PFSK-1 (cell line): ENCODE data around the gene GPR158.

Experiments
- FOXP2 ChIP-seq: optimal IDR thresholded peaks from 2 replicates; pipeline ENCODE3; 2011; ENCODE audit warnings: borderline replicate concordance, control low read depth, inconsistent platforms; ENCODE audit not compliant: insufficient read depth; ENCODE audit errors: extremely low read length, extremely low read depth
- POLR2AphosphoS5 ChIP-seq: IDR thresholded peaks from 2 replicates; pipeline ENCODE4 v1.6.1; 2012; ENCODE audit warnings: low read depth, mild to moderate bottlenecking, control low read depth, low read length, moderate library complexity
- SIN3A ChIP-seq: IDR thresholded peaks from 2 replicates; pipeline ENCODE4 v1.6.1; 2012; ENCODE audit warnings: mild to moderate bottlenecking, low read length, moderate library complexity, borderline replicate concordance; ENCODE audit not compliant: insufficient read depth
- TAF1 ChIP-seq: IDR thresholded peaks from 2 replicates; pipeline ENCODE4 v1.6.1; 2012; ENCODE audit warnings: low read length, control low read depth, borderline replicate concordance; ENCODE audit not compliant: insufficient read depth
- TF ChIP-seq, protein P1 (sequence below), 2 experiments: IDR thresholded peaks; 2 replicates each; pipeline versions ENCODE4 v1.6.1 to v1.8.0; 2011 to 2012; ENCODE audit warnings: low read depth in 2 of 2, low read length in 2 of 2, control low read depth in 1 of 2, inconsistent platforms in 1 of 2, mild to moderate bottlenecking in 1 of 2, moderate library complexity in 1 of 2; ENCODE audit not compliant: insufficient read depth in 1 of 2

GPR158 gene

DNA sequence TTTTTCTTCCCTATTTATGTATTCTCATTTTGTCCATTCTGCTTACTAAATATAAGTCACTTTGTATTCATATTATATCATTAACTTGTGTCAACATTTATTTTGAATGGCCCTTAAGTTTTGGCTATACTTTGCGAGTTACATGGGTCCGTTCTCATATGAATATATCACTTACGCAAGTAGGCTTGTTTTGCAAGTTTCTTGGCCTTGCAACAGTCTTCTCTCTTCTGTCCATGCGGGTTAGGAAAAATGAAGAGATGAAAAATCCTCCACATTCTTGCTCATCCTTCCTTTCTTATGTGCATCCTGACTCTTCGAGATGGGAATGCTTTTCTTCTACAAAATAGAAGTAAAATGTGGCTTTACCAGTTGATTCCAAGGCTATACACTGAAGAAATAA lies 82.8 kb downstream of the GPR158 start:
- TF ChIP-seq TAF1 (no peak), POLR2AphosphoS5 (no peak), FOXP2 (no peak)

DNA sequence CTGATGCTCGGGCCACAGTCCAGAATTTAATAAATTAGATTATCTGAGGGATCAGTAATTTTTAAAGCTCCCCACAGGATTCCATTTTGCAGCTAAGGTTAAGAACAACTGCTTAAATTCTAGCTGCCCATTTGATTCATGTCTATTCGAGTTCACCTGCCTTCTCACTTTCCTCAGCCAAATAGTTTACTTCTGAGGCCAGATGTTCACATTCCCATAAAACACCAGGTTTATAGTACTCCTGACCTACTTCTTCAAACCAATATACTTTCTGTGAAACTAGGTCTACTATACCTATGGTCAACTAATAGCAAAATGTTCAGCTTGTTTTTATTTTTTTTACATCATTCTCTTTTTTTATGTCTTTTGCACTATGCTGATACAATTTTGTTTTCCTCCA lies 86.3 kb downstream of the GPR158 start:
- TF ChIP-seq POLR2AphosphoS5 = no peak
- no peak for TF ChIP-seq SIN3A
- TF ChIP-seq, protein P1, sequence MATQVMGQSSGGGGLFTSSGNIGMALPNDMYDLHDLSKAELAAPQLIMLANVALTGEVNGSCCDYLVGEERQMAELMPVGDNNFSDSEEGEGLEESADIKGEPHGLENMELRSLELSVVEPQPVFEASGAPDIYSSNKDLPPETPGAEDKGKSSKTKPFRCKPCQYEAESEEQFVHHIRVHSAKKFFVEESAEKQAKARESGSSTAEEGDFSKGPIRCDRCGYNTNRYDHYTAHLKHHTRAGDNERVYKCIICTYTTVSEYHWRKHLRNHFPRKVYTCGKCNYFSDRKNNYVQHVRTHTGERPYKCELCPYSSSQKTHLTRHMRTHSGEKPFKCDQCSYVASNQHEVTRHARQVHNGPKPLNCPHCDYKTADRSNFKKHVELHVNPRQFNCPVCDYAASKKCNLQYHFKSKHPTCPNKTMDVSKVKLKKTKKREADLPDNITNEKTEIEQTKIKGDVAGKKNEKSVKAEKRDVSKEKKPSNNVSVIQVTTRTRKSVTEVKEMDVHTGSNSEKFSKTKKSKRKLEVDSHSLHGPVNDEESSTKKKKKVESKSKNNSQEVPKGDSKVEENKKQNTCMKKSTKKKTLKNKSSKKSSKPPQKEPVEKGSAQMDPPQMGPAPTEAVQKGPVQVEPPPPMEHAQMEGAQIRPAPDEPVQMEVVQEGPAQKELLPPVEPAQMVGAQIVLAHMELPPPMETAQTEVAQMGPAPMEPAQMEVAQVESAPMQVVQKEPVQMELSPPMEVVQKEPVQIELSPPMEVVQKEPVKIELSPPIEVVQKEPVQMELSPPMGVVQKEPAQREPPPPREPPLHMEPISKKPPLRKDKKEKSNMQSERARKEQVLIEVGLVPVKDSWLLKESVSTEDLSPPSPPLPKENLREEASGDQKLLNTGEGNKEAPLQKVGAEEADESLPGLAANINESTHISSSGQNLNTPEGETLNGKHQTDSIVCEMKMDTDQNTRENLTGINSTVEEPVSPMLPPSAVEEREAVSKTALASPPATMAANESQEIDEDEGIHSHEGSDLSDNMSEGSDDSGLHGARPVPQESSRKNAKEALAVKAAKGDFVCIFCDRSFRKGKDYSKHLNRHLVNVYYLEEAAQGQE (IDR thresholded peaks at IDR 0.05; ENCODE audit: insufficient read depth in 1 of 2, low read depth in 2 of 2, low read length in 2 of 2) = no peak
- TF ChIP-seq TAF1 = no peak
- TF ChIP-seq FOXP2 = no peak

DNA sequence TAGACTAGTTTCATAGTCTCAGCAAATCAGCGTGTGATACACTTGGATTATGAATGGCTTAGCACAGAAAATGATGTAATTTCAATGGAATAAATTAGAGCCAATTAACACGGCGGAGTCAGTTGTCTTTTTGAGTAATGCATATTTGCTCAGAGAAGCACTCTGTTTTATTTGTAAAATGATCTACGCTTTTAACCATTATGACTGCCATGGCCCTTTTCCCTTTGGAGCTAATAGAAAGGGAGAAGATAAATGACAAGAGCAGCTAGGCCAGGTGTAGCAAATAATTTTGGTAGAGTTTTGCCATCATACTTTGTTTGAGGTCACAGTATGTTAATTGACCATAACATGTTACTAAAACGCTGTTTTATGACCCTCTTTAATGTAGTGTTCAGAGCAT lies 86.8 kb downstream of the GPR158 start:
- TF ChIP-seq, protein P1 (IDR thresholded peaks at IDR 0.05; ENCODE audit: insufficient read depth in 1 of 2, low read depth in 2 of 2, low read length in 2 of 2) = no peak
- TF ChIP-seq FOXP2 = no peak
- no peak for TF ChIP-seq POLR2AphosphoS5
- TF ChIP-seq TAF1 = no peak
- no peak for TF ChIP-seq SIN3A

DNA sequence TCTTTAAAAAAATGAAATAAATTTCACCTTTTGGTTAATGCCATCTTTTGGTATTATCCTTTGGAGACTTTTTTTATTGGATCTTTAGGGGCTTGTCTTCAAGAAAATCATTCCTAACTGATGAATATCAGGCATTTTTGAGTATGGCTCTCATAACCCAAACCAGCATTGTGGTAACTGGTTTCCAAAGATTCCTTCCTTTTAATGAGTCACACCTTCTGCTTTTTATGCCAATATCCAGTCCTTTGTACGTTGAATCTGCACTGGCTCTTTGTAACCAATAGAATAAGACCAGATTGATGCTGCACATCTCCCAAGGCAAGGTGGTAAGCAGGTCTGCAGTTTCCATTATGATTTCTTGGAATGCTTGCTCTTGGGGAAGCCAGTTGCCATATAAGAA lies 89.1 kb downstream of the GPR158 start:
- TF ChIP-seq, protein P1 (IDR thresholded peaks at IDR 0.05; ENCODE audit: insufficient read depth in 1 of 2, low read depth in 2 of 2, low read length in 2 of 2) = no peak
- TF ChIP-seq POLR2AphosphoS5 (no peak), TAF1 (no peak), FOXP2 (no peak), SIN3A (no peak)

DNA sequence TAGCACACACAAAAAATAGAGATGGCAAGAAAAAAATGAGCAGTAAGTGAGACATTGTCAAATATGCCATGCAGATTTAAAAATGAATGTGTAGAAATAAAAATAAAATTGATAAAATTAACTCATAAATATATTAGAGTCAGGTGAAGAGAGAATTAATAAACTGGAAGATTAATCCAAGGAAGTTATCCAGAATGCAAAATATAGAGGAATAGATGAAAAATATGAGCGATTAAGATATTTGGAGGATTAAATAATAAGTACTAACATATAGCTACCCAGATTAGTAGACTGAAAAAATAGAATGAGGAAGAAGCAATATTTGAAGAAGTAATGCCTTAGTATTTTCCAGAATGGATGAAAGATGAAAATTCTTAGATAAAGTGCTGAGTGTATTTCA lies 103.4 kb downstream of the GPR158 start:
- TF ChIP-seq, protein P1 (IDR thresholded peaks at IDR 0.05; ENCODE audit: insufficient read depth in 1 of 2, low read depth in 2 of 2, low read length in 2 of 2) = no peak
- TF ChIP-seq POLR2AphosphoS5 = no peak
- TF ChIP-seq SIN3A = no peak
- TF ChIP-seq TAF1 = no peak
- TF ChIP-seq FOXP2 = no peak
